NCI-H1092 (cell line): ENCODE data around the gene BRI3.

Experiments used
- DNase-seq: peaks from one replicate; lab custom pipeline; 2025; lab: John Stamatoyannopoulos, UW

The BRI3 gene

GRCh38 chr7:98252425-98253054, 28.9 kb upstream of the BRI3 start:
- no peak for DNase-seq

GRCh38 chr7:98254516-98254915, 27.0 kb upstream of the BRI3 start:
- no peak for DNase-seq

- no peak for DNase-seq
These were observed 26.4 kb upstream of the BRI3 start for GRCh38 chr7:98254951-98255610.

- DNase-seq = no peak
These were observed 25.1 kb upstream of the BRI3 start for GRCh38 chr7:98256431-98256830.

GRCh38 chr7:98257701-98258100, 23.8 kb upstream of the BRI3 start:
- DNase-seq = no peak

GRCh38 chr7:98265841-98266271, 15.6 kb upstream of the BRI3 start:
- no peak for DNase-seq

- no peak for DNase-seq
These were observed 14.6 kb upstream of the BRI3 start for GRCh38 chr7:98266840-98267239.

GRCh38 chr7:98267303-98267702, 14.2 kb upstream of the BRI3 start:
- no peak for DNase-seq

GRCh38 chr7:98276241-98276761, 5.2 kb upstream of the BRI3 start:
- no peak for DNase-seq

GRCh38 chr7:98278408-98278807, 3.1 kb upstream of the BRI3 start:
- no peak for DNase-seq

- DNase-seq = peak; percentile 15
These were observed 2.5 kb upstream of the BRI3 start for GRCh38 chr7:98278936-98279335.

- no peak for DNase-seq
These were observed 1.2 kb upstream of the BRI3 start for GRCh38 chr7:98280296-98280695.

GRCh38 chr7:98281757-98282606, 496 bp downstream of the BRI3 start:
- no peak for DNase-seq

- DNase-seq = no peak
These were observed 1.2 kb downstream of the BRI3 start for GRCh38 chr7:98282703-98283102.

GRCh38 chr7:98283127-98283886, 1.8 kb downstream of the BRI3 start:
- DNase-seq = no peak

GRCh38 chr7:98283887-98284222, 2.4 kb downstream of the BRI3 start:
- DNase-seq = no peak

- DNase-seq = no peak
These were observed 3.0 kb downstream of the BRI3 start for GRCh38 chr7:98284335-98285036.

GRCh38 chr7:98285157-98286092, 3.9 kb downstream of the BRI3 start:
- no peak for DNase-seq

GRCh38 chr7:98286093-98286539, 4.6 kb downstream of the BRI3 start:
- no peak for DNase-seq
